ENCODE data around the gene GGACT. TPM values are rescaled to one million over a fixed set of nuclear protein-coding genes. Genes with fewer than 3 reads are reported as not detected.

The GGACT gene
- total and polyA plus RNA-seq, 12 donors: 1.8 to 16.0 (median 10.2) TPM

DNA sequence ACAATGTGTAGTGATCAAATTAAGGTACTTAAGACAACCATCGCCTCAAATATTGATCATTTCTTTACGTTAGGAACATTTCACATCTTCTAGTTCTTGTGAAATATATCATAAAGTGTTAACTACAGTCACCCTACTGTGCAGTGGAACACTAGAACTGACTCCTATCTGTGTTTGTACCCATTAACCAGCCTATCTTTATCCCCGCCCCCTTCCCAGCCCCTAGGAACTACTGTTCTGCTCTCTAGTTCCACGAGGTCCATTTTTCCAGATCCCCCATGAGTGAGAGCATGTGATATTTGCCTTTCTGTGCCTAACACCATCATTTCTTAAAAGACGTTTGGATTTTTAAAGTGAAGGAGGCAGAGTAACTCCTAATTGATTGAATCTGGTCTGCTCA, 24.4 kb upstream of the GGACT start:
- Histone ChIP-seq H3K4me3 (no peak overlapping the region), H3K36me3 (replicated peaks in 1 of 2) (no peaks in the 10 kb centered on the region), H3K4me1 (replicated peaks in 1 of 2) (no peaks in the 10 kb centered on the region), H3K27ac (no peak overlapping the region), H3K27me3 (no peaks in the 10 kb centered on the region), H3K9me3 (replicated peaks in 1 of 3) (no peaks in the 10 kb centered on the region)
- WGBS, 4 donors: 89 to 94% (median 93%) methylated on average over 5 of the region's 5 CpGs
- intact Hi-C loops (cut with DNase I): no loop called here
- TF ChIP-seq, protein P1, sequence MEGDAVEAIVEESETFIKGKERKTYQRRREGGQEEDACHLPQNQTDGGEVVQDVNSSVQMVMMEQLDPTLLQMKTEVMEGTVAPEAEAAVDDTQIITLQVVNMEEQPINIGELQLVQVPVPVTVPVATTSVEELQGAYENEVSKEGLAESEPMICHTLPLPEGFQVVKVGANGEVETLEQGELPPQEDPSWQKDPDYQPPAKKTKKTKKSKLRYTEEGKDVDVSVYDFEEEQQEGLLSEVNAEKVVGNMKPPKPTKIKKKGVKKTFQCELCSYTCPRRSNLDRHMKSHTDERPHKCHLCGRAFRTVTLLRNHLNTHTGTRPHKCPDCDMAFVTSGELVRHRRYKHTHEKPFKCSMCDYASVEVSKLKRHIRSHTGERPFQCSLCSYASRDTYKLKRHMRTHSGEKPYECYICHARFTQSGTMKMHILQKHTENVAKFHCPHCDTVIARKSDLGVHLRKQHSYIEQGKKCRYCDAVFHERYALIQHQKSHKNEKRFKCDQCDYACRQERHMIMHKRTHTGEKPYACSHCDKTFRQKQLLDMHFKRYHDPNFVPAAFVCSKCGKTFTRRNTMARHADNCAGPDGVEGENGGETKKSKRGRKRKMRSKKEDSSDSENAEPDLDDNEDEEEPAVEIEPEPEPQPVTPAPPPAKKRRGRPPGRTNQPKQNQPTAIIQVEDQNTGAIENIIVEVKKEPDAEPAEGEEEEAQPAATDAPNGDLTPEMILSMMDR (IDR thresholded peaks at IDR 0.05): no peak
- TF ChIP-seq POLR2A (IDR thresholded peaks at IDR 0.05): no peak
- DNase-seq: no peak

DNA sequence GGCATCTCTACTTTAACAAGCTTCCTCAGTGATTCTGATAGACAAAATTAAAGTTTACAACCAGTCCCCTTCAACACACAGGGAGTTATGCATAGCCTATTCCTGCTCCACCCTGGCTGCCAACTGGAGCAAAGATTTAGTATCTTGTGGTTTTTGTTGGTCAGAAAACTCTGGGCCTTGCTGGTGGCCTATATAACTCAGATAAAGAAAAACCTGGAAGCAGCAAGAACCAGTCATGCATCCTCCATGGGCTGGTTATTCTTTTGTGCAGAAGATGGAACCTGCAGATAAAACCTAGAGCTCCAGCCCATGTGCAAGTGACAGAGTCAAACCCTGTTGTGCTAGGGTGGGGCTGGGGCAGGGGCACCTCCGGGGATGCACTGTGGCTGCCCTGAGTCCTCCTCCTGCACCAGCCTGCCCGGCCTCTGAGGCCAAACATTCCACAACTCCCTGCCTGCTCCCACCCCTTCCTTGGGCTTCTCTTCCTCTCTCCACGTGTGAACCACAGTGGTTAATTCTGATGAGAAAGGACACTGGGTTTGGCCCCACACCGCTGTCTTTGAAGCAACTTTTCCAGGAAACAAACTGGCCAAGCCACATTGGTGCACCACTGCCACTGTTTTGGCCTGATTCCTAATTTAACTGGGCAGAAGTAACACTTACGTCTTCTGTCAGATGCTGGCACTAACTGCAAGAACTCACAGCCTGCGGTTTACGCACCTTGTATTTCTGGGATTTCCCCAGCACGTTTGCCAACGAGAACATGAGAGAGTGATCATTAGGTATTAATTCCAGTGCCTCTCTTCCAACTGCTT, 23.3 kb upstream of the GGACT start:
- Histone ChIP-seq H3K4me3 (no peak overlapping the region), H3K27ac (no peak overlapping the region), H3K27me3 (no peaks in the 10 kb centered on the region), H3K4me1 (replicated peaks in 1 of 2) (no peaks in the 10 kb centered on the region), H3K36me3 (replicated peaks in 1 of 2) (no peaks in the 10 kb centered on the region), H3K9me3 (replicated peaks in 1 of 3) (no peaks in the 10 kb centered on the region)
- intact Hi-C loops (cut with DNase I): no loop called here
- 74 to 92% (median 80%) methylated on average over 8 to 9 of the region's 9 CpGs for WGBS, 4 donors
- no peak for TF ChIP-seq POLR2A (IDR thresholded peaks at IDR 0.05)
- TF ChIP-seq, protein P1 (IDR thresholded peaks at IDR 0.05): no peak
- DNase-seq: no peak

DNA sequence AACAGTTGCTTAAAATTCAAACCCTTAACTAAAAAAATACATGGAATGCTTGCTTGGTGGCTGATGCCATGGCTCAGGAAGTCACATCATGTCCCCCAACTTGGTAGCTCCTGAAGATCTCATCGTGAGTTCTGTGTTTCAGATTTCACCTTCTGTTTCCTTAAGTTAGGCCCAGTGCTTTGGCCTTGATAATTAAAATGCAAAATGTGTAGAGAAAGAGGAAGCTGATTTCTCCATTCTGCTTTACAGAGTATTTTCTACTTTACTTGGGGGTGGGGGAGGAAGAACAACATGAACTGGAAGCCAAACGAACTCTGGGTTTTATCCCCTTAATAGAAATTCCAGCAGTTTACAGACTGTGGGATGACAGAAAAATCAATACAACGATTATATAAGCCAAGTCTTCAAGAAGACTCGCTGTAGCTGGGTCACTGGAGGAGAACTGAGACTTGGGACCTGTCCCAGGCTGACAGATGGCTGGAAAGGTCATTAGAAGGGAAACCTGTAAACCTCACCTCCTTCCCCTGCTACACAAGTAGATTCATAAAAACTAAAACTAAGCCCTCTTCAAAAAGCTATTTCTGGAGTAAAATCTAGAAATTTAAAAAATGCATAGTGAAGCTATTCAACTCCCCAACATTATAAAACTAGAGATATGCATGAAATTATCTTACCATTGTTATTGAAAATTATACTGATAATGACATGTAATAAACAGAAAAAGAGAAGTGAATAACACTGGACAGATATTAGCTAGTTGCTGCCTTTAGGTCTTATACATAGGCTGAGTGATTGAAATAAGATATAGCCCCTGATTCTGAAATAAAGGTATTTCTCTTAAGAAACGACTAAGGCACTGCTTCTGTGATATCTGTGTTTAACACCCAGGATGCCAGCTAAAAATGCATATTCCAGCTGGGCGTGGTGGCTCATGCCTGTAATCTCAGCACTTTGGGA, 22.1 kb upstream of the GGACT start:
- Histone ChIP-seq H3K36me3 (replicated peaks in 1 of 2) (no peaks in the 10 kb centered on the region), H3K27ac (no peak overlapping the region), H3K27me3 (no peaks in the 10 kb centered on the region), H3K4me3 (no peak overlapping the region), H3K4me1 (replicated peaks in 1 of 2) (no peaks in the 10 kb centered on the region), H3K9me3 (replicated peaks in 1 of 3) (no peaks in the 10 kb centered on the region)
- TF ChIP-seq POLR2A (IDR thresholded peaks at IDR 0.05): no peak
- TF ChIP-seq, protein P1 (IDR thresholded peaks at IDR 0.05): no peak
- WGBS, 4 donors: 54 to 75% (median 63%) methylated on average over 6 of the region's 6 CpGs
- DNase-seq: no peak
- intact Hi-C loops (cut with DNase I): no loop called here

DNA sequence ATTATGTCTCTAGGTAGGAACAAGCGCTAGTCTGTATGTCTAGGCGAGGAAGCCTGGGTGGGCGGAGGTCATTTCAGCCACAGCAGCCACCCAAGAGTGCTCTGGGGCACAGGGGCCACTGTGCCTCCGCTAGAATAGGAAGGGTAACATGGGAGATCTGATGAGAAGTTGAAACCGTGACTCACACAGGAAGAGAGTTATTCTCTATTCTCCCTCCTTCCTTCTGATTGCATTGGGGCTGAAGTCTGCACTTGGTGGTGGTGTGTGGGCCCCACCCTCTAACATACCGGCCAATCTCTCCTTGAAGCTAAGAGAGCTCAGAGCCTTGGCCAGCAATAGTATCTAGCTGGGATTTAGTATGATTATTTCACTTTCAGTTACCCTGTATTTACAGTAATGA, 20.3 kb upstream of the GGACT start:
- TF ChIP-seq, protein P1 (IDR thresholded peaks at IDR 0.05): no peak
- no peak for TF ChIP-seq POLR2A (IDR thresholded peaks at IDR 0.05)
- no peak overlapping the region for H3K4me3 ChIP-seq
- whole genome bisulfite sequencing, 4 donors: 76 to 85% (median 79%) methylated on average over 6 of the region's 6 CpGs
- intact Hi-C loops (cut with DNase I): no loop called here
- no peak overlapping the region for H3K27ac ChIP-seq
- H3K9me3 ChIP-seq (replicated peaks in 1 of 3): no peaks in the 10 kb centered on the region
- no peaks in the 10 kb centered on the region for H3K4me1 ChIP-seq (replicated peaks in 1 of 2)
- no peak for DNase-seq
- no peaks in the 10 kb centered on the region for H3K27me3 ChIP-seq
- no peaks in the 10 kb centered on the region for H3K36me3 ChIP-seq (replicated peaks in 1 of 2)

Measured in adrenal gland (tissue), 12 donors.